ENCODE results near the gene DLG2.

Gene DLG2

DNA sequence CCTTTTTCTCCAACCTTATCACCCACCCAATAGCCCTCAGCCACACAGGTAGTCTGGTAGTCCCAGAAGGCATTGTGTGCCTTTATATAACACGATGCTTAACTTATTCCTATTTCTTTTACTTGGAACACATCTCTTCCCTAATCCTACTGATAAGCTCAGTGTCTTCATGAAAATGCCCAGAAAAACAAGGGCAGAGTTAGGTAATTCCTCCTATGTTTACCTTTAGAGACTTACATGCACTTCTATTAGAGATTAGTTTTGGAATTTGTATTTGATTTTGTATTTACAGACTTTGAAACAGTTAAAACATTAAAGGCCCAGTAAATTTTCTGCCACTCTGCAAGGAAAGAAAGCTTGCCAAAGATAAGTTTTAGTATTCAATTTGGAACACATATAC lies 1703.2 kb downstream of the DLG2 start:
- no peak for DNase-seq (ENCODE audit: low read depth)

DNA sequence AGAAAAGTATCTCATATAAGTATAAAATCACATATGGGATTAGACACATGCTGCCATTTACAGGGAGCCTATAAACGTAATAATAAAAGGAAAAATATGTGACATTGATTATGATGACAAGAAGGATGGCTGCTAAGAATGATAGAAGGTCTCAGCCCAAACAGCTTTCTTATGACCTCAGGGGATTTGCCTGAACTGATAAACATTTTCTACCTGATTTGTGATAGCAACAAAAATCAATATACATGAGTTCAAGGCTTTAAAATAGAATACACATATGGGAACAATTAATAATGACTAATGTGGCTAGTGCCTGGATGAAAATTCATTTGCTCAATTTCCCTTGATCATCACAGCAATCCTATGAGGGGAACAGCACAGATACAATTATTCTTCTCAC lies 1704.2 kb downstream of the DLG2 start:
- DNase-seq (ENCODE audit: low read depth) = no peak

DNA sequence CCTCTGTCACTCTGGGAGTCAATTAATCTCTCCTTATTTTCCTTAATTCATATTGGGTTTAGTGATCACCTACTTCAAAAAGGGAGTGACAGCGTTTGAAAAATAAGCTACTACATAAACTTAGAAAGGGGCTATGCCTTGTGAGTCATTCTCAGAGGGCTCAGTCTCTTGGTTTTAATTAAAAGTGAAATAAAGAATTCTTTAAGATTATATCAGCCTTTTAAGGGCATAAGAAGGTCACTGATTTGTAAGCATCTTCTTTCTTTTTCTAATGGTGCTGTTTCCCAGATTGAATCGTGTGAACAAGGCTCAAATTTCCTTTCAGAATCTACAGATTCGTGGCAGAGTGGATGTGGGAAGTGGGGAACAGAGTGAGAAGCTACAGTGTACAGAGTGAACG lies 1704.8 kb downstream of the DLG2 start:
- DNase-seq (ENCODE audit: low read depth) = no peak

DNA sequence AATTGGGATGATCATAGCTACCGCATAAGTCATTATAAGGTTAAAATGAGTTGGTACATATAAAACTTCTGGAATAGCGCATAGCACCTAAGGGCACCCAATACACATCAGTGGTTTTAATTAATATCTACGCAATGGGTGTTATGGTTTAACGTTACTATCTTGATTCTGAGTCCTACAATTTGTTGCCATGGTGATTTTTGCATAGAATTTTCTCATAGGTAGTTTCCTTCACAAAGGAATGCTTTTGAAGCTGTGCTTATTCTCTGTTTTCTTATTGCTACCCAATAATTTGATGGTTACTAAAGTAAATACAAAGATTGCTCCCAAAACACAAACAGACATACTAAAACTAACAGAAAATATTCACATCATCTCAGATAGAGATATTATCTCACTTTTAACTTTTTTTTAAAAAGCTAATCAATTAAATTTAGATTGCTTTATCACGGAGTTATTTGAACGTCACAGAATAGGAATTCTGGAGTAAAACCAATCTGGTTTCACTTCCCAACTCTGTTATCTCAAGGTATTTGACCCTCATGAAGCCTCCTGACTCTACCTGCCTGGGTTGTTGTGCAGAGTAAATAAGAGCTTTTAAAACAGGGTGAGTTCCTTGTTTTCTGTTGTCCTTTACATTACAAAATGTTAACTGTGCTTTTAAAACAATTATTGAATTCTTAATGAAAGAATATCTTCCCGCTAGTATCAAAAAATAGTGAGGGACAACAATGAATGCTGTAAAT lies 1705.5 kb downstream of the DLG2 start:
- no peak for DNase-seq (ENCODE audit: low read depth)

DNA sequence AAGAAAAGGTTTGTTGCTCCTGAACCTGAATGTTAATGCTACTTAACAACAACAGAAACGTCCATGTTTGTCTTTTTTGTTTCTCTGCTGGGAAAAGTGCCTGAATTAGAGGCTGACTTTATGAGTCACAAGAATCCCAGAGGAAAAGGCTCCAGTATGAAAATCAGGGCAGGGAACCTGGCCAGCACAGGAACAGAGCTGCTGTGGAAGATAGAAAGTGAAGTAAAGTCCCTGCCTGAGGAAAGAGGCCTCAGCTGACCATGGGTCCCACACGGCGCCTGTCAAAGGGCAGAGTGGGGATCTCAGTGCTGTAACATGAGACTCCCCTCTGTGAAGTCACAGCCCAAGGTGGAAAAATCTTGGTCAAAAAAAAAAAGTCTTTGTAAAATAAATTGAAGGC lies 1708.7 kb downstream of the DLG2 start:
- DNase-seq (ENCODE audit: low read depth) = no peak

DNA sequence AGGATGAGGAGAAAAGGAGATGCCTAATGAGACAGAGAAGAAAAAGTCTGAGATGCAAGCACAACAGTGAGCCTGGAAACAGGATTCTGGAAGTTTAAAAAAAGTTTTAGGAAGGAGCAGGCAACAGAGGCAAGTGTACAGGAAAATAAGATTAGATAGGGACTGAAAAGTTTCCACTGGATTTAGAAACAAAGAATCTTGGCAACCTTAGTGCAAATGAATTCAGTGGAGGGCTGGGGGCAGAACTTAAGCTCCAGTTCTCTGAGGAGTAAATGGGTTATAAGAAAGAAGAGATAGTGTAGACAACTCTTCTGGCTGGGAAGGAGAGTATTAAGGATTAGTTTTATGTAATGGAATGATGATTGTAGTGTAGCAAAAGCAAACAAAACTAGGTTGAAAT lies 1712.1 kb downstream of the DLG2 start:
- no peak for DNase-seq (ENCODE audit: low read depth)

DNA sequence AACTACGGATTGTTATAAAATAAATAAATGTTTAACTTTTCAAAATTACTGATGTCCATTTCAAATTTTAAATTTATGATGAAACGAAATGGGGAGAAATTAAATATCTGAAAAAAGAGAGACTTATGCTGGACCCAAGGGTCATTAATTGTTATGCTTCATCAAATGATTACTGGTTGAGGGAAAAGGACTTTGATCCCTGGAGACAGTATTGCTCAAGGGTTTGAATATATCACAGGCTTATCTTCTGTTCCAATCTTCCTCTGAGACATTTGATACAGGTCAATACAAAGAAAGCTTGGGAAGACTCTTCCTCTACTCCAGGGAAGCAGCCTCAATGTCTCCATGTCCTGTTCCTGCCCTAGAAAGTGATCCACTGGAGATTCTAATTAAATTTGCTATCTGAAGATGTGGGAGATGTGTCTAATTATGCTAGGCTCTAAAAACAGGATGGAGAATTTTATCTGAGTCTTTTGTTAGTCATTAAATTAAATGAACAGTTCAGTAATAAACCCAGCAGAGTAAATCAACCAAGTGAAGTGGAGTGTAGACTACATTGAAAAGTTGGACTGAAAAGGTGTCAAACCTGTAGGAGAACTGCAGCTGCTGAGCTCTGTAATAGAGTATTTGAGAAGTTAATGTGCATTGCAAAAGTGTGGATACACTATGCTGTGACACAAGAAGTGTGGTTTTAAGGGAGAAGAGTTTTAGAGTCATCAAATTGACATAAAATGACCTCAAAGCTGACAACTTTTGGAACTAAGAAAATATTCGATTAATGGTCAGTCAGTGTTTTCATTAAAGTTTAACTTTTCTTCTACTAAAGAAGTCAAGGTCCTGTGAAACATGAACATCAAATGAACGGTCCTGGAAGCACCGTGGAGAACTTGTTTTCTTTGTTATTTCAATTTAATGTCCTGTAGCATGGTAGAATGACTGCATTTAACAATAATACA lies 1717.3 kb downstream of the DLG2 start:
- no peak for DNase-seq (ENCODE audit: low read depth)

DNA sequence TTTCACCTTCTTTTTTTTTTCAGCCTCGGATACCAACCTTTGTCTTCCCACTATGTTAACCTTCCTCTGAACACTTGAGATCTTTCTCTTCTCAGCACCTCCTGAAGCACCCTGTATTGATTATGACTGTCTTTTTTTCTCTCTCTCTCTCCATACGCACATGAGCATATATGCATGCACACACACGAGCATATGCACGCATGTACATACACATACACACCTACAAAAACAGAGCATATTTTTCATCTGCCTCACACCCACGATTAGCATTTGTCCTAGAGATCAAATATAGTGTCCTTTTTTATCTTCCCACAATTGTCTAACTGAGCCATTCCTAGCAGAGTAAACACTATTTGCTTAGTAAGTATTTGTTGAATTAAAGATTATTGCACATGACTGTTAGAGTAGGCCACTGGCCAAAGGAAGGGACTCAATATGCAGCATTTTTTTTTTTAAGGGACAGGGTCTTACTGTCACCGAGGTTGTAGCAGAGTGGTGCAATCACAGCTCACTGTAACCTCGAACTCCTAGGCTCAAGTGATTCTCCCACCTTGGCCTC lies 1718.8 kb downstream of the DLG2 start:
- no peak for DNase-seq (ENCODE audit: low read depth)

DNA sequence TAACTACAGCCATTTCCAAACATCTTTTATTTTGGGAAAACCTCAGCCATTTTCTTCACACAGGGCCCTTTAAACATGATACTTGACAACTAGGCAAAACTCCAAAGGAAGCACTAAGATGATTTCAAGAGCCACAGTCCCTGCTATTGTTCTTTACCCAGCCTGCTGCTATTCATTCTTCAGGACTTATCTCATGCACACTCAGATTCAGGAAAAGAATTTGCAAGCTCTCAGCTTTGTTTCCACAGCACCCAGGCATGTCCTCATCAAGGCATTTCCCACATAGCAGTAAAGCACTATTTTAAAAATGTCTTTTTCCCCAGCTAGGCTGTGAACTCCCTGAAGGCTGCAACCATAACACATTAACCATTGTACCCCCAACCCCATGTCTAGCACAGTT lies 1731.6 kb downstream of the DLG2 start:
- DNase-seq (ENCODE audit: low read depth) = no peak

DNA sequence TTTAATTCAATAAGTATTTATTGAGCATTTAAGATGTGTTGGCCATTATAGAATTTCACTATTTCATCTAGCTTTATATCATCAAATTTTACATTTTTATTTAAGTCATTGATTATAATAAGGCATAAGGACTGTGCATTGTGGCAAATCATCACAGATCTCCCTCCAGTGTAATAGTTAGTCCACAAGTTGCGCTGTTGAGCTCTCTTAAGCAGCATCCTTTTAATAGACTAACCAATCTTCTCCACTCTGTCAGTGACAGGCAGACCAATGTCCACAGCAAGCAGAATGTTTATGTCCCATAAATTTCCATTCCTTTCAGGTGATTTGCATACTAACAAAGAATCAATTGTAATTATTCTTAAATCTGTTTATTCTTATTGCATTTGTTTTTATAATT lies 1745.7 kb downstream of the DLG2 start:
- DNase-seq (ENCODE audit: low read depth) = no peak

DNA sequence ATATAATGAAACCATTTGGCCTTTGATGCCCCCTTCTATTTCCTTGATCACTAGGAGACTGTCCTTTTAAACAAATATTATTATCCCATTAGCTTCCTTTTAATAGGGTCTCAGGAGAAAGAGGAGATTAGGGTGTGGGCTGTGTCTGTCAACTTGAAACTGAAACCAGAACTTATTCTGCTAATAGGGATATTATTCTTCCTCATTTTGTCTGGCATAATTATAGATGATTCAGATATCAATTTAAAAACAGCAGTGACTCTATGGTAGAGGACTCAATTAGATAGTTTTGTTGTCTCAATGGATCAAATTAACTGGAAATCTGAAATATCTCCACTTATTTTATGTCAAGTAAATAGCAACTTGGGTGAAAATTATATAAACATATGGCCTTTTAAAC lies 1756.1 kb downstream of the DLG2 start:
- no peak for DNase-seq (ENCODE audit: low read depth)

DNA sequence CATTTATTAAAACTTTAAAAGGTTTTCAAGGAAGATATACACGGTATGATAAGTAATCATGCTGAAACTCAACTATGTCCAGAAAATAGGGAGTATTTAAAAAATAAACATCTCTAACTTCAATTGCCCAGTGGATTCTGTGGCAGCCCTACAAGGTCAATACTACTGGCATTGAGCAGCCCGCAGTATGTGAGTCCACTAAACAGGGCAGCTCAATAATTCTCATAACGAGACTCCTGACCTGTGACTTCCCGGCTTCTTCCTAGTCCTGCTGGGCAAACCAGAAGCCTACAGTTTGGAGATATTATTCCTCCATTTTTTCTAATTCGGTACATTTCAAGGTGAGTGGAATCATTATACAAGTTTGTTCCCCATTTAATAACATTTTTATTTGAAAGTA lies 1760.5 kb downstream of the DLG2 start:
- DNase-seq (ENCODE audit: low read depth) = no peak

DNA sequence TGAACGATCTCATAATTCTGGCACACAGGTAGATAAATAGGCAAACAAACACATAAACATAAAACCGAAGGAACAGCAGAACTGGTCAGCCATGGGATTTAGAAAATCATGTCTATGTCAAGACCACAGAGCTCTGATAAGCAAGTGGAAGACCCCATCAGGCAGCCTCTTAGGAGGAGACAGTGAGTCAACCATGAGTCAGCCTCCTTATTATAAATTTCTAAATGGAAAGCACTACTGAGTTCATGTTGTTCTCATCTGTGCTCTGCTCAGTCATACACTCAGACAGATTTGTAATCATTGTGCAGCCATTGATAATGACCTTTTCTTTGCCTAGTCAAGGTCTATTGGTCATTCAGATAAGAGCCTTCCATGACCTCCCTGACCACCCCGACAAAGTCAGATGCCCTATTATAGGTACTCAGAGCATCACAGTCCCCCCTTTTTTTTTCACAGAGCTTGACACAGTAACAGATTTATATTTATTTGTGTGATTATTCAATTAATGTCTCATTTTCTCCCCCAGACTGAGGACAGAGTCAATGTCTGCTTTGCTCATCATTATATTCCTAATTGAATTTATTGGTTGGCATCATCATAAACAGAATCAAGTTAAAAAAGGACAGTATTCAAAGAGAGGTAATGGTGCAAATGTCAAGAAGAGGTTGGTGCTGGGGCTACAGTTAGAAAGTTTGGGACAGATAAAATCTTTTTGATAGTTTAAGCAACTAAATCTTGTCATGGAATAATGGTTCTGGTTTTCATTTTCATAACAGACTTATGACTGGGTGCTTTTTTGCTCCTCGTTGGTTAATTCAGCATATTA lies 1761.3 kb downstream of the DLG2 start:
- no peak for DNase-seq (ENCODE audit: low read depth)

DNA sequence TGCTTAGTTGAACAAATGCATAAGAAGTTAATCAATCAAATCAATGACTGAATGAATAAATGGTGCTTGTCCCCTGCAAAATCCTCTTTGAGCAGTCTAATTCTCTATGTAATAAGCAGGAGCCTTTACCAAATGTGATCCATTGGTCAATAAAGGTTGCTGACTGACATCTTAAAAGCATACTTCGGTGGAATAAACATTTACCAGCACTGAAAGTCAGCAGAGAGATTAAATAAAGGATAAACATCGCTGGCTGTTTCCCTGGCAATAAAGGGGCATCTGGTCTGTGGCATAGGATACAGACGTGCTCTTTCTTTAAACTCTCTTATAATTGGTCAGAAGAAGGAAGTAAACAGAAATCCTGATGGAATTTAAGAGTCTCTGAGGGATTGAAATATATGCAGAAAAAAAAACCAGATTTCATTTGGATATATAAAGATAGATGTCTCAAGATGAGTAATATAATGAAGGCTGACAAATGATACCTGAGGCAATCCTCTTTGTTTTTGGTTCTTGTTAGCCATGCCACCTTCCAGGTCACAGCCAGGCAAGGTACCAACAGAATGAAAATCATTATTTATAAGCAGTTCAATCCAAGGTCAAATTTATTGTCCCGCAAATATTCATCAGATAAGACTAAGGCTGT lies 1762.6 kb downstream of the DLG2 start:
- no peak for DNase-seq (ENCODE audit: low read depth)

DNA sequence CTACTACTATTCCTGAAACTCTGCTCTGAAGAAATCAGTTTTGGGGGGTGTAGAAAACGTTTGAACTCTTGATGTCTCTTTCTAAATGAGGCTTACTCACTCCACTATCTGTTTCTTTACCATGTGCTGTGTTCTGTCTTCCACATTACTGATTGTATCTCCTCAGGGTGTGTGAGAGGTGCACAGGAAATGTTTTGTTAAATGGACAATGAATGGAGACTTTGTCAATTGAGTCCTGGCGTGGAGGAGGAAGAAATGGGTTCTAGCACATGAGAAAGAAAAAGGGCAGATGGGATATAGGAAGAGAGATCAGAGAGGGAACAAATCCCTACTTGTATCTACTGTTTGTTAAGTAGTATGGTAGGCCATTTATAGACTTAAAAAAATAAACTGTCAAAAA lies 1763.9 kb downstream of the DLG2 start:
- DNase-seq (ENCODE audit: low read depth) = no peak

DNA sequence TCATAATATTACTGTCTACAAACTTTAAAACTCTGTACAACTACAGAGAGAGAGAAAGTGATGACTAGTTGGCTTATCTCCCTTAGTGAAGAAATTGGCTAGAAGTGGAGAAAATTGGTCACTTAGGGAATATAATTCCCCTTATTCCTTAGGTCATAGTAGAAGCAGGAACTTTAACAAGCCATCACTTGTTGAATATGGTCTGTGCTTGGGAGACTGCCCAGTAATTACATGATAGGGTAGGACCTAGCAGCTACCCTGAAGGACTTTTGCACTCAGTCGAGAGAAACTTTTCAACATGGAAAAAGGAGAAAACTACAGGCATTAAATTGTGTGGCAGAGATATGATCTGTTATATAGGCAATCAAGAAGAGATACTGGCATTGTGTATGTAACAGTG lies 1764.5 kb downstream of the DLG2 start:
- DNase-seq (ENCODE audit: low read depth) = no peak

DNA sequence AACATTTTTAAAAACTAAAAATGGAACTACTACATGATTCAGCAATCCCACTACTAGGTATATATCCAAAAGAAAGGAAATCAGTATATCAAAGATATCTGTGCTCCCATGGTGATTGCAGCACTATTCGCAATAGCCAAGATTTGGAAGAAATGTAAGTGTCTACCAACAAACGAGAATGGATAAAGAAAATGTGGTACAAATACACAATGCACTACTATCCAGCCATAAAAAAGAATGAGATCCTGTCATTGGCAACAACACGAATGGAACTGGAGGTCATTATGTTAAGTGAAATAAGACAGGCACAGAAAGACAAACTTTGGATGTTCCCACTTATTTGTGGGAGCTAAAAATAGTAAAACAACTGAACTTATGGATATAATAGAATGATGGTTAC lies 1765.1 kb downstream of the DLG2 start:
- no peak for DNase-seq (ENCODE audit: low read depth)

DNA sequence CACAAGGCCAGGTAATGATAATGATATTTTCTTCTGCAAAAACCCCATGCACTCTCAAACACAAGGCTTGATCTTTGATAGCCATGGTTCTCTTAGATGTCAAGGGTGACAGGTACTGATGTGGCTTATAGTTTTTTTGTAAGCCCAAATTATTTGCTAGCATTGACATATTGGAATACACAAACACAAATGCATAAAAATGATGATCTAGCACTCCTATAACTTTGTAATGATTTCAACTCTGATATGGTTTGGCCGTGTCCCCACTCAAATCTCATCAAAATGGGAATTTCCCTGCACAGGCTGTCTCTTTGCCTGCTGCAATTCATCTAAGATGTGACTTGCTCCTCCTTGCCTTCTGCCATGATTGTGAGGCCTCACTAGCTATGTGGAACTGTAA lies 1768.5 kb downstream of the DLG2 start:
- no peak for DNase-seq (ENCODE audit: low read depth)

DNA sequence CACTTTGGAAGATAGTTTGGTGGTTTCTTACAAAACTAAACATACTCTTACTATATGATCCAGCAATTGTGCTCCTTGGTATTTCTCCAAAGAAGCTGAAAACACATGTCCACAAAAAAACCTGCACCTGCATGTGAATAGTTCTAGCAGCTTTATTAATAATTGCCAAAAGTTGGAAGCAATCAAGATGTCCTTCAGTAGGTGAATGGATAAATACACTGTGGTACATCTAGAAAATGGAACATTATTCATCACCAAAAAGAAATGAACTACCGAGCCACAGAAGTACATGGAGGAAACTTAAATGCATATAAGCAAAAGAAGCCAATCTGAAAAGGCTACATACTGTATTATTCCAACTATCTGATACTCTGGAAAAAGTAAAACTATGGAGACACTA lies 1771.9 kb downstream of the DLG2 start:
- no peak for DNase-seq (ENCODE audit: low read depth)

DNA sequence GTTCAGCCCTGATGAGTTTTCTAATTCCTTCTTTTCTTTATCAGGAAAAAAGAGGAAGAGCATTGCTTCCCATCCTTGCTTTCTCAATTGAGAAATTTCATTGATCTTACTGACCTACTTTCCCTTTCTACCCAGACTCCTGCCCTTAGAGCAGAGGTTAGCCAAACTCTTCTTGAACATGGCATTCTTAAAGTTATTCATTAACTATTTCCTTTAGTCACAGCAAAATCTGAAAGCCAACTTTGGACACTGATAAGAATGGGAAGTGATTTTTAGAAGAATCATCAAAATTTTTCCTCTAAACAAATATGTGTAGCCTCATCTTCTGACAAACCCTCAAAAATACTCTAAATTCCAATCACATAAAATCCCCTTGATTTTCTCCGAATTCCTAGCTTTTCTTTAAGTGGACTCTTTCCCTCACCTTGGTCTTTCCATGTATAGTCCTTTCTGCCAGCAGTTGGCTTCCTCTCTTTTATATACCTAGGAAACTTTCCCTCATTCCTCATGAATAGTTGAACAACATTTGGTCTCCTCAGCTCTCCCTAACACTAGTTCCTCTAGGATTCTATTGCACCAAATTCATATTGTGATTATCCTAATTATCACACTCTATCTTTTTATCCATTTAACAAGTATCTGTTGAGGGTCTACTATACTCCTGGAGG lies 1774.2 kb downstream of the DLG2 start:
- no peak for DNase-seq (ENCODE audit: low read depth)

DNA sequence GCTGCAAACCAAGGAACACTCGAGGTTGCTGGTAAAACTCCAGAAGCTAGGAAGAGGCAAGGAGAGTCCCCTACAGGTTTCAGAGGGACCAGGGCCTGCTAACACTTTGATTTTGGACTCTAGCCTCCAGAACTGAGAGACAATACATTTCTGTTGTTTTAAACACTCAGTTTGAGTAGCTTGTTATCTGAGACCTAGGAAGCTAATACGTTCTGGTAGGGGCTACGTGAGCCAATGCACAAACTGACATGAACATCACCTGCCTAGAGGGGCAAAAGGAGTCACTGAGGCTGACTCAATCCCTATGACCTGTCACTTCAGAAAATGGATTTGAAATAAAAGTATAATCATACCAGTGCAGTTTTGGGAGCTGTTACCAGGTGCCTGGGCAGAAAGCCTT lies 1775.1 kb downstream of the DLG2 start:
- no peak for DNase-seq (ENCODE audit: low read depth)

Data from activated T-cell treated with anti-CD3 and anti-CD28 coated beads for 24 hours (primary cell).